HL-60 (cell line): ENCODE data around the gene PDE2A.

Experiments used
- GABPA ChIP-seq: IDR thresholded peaks from 2 replicates; pipeline ENCODE4 v1.6.1; 2012; ENCODE audit warnings: low read depth
- TF ChIP-seq, protein P1 (sequence below): IDR thresholded peaks from one replicate; pipeline ENCODE4 v1.5.1; 2011; ENCODE audit warnings: low read length, control low read depth, inconsistent platforms; ENCODE audit not compliant: insufficient read depth
- TF ChIP-seq, protein P2 (sequence below): IDR thresholded peaks from 2 replicates; pipeline ENCODE4 v1.6.1; 2012; ENCODE audit warnings: low read depth; ENCODE audit not compliant: insufficient replicate concordance

DNA sequence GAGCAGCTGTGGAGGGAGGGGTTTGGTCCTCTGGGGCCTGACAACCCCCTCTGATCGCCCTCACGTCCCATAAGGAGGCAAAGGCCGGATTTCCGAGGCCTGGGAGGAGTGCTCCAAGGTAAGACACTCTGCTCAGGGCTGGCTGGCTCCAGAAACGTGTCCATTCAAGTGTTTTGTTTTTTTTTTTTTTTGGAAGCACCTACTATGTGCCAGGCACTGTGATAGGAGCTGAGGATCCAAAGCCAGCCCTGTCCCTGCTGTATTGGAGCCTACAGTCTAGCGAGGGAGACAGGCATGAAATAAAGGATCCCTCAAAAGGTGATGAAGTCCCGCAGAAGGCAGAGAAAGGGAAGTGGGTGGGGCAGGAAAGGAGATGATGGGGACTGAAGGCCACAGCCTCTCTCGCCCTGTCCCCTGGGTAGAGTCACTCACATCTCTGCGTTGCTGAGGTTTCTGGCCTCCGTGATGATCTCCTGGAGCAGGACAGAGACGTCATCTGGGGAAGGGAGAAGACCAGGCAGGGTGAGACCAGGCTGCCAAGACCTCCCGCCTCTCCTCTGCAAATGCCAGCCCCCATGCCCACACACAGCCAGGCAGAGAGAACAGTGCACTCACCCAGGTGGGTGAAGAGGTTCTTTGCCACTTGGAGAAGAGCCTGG lies 89.2 kb downstream of the PDE2A start:
- TF ChIP-seq, protein P1, sequence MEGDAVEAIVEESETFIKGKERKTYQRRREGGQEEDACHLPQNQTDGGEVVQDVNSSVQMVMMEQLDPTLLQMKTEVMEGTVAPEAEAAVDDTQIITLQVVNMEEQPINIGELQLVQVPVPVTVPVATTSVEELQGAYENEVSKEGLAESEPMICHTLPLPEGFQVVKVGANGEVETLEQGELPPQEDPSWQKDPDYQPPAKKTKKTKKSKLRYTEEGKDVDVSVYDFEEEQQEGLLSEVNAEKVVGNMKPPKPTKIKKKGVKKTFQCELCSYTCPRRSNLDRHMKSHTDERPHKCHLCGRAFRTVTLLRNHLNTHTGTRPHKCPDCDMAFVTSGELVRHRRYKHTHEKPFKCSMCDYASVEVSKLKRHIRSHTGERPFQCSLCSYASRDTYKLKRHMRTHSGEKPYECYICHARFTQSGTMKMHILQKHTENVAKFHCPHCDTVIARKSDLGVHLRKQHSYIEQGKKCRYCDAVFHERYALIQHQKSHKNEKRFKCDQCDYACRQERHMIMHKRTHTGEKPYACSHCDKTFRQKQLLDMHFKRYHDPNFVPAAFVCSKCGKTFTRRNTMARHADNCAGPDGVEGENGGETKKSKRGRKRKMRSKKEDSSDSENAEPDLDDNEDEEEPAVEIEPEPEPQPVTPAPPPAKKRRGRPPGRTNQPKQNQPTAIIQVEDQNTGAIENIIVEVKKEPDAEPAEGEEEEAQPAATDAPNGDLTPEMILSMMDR = no peak
- TF ChIP-seq, protein P2, sequence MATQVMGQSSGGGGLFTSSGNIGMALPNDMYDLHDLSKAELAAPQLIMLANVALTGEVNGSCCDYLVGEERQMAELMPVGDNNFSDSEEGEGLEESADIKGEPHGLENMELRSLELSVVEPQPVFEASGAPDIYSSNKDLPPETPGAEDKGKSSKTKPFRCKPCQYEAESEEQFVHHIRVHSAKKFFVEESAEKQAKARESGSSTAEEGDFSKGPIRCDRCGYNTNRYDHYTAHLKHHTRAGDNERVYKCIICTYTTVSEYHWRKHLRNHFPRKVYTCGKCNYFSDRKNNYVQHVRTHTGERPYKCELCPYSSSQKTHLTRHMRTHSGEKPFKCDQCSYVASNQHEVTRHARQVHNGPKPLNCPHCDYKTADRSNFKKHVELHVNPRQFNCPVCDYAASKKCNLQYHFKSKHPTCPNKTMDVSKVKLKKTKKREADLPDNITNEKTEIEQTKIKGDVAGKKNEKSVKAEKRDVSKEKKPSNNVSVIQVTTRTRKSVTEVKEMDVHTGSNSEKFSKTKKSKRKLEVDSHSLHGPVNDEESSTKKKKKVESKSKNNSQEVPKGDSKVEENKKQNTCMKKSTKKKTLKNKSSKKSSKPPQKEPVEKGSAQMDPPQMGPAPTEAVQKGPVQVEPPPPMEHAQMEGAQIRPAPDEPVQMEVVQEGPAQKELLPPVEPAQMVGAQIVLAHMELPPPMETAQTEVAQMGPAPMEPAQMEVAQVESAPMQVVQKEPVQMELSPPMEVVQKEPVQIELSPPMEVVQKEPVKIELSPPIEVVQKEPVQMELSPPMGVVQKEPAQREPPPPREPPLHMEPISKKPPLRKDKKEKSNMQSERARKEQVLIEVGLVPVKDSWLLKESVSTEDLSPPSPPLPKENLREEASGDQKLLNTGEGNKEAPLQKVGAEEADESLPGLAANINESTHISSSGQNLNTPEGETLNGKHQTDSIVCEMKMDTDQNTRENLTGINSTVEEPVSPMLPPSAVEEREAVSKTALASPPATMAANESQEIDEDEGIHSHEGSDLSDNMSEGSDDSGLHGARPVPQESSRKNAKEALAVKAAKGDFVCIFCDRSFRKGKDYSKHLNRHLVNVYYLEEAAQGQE = no peak
- no peak for TF ChIP-seq GABPA
